ENCODE measurements around the gene HJV. TPM values are rescaled to one million over a fixed set of nuclear protein-coding genes. Genes with fewer than 3 reads are reported as not detected.

Gene HJV
- total RNA-seq, 1 experiment from 2014 or later: not detected

- Histone ChIP-seq H3K27me3 (ENCODE audit: insufficient read depth, low read length) (no peaks in the 10 kb centered on the region), H3K9me3 (ENCODE audit: control insufficient read depth in 1 of 2, insufficient read depth in 1 of 2, low read depth in 1 of 2, low read length in 2 of 2) (no peaks in the 10 kb centered on the region), H2AFZ (ENCODE audit: low read depth, low read length, poor library complexity, severe bottlenecking) (peak overlapping the region; percentile 86), H4K20me1 (ENCODE audit: insufficient read depth) (no peaks in the 10 kb centered on the region), H3K9ac (ENCODE audit: low read length) (0 out of 2 replicates have a peak overlapping the region, but pooled peaks have one; percentile 1), H3K4me2 (ENCODE audit: low read length) (peak overlapping the region; percentile 65), H3K79me2 (ENCODE audit: insufficient read depth, low read length) (no peaks in the 10 kb centered on the region), H3K36me3 (ENCODE audit: control insufficient read depth in 1 of 2, insufficient read depth in 2 of 2, low read length in 2 of 2) (no peaks in the 10 kb centered on the region), H3K27ac (ENCODE audit: low read depth, low read length) (peak overlapping the region; percentile 20), H3K4me1 (ENCODE audit: control insufficient read depth in 1 of 2, insufficient read depth in 2 of 2, low read length in 2 of 2) (peaks cover 18 to 37% of the 10 kb centered on the region in 2 experiments), H3K9me2 (ENCODE audit: insufficient read depth) (no peaks in the 10 kb centered on the region), H3K4me3 (replicated peaks in 1 of 2; ENCODE audit: low read depth in 1 of 2, low read length in 2 of 2) (no peak overlapping the region)
- POLR2A ChIA-PET: interaction anchor here (1.2 kb wide), 1 partner anchor 21 kb away, joined by 3 read pairs; the partner anchor contains the start of genes ANKRD34A and POLR3GL
- ATAC-seq: peak; percentile 70
- RAD21 ChIA-PET (ENCODE audit: low non-redundant PET in 1 of 2, low total read pairs in 2 of 2, uncharacterized antibody in 2 of 2, unreplicated experiment in 2 of 2): no interaction called here
- CTCF ChIA-PET: interaction anchor here (1.6 kb wide), 1 partner anchor 8 kb away, joined by 5 read pairs; no protein-coding TSS in a partner anchor
- DNase-seq (ENCODE audit: low read depth, low spot score): peak; percentile 33
- TF ChIP-seq CBX3 (IDR thresholded peaks at IDR 0.05; ENCODE audit: low read depth): peak; percentile 44; the same call in 1 of the 2 replicates
- TF ChIP-seq ZFX (IDR thresholded peaks at IDR 0.05): no peak
- TF ChIP-seq SRF (IDR thresholded peaks at IDR 0.05; ENCODE audit: low read depth): peak; percentile 91
- peak; percentile 69 for TF ChIP-seq FOSL1 (IDR thresholded peaks at IDR 0.05; ENCODE audit: low read depth)
- TF ChIP-seq REST (IDR thresholded peaks at IDR 0.05; ENCODE audit: low read depth): no peak
- TF ChIP-seq CEBPB (IDR thresholded peaks at IDR 0.05; ENCODE audit: low read depth): peak; percentile 94
- TF ChIP-seq SP1 (IDR thresholded peaks at IDR 0.05; ENCODE audit: low read depth): peak; percentile 58; the same call in 1 of the 2 replicates
- TF ChIP-seq CTCF (IDR thresholded peaks at IDR 0.05 in 2 of 3, conservative IDR thresholded peaks at IDR 0.05 in 1 of 3; ENCODE audit: borderline replicate concordance in 1 of 3, insufficient read depth in 1 of 3, low read depth in 2 of 3, low read length in 2 of 3): no peak
- TF ChIP-seq POLR2AphosphoS5 (IDR thresholded peaks at IDR 0.05; ENCODE audit: low read depth, low read length): peak; percentile 29; the same call in 1 of the 2 replicates
- peak; percentile 51; the same call in 1 of the 2 replicates for TF ChIP-seq JUND (IDR thresholded peaks at IDR 0.05)
- TF ChIP-seq YY1 (IDR thresholded peaks at IDR 0.05; ENCODE audit: extremely low read depth, insufficient replicate concordance, low read depth, low read length): no peak
- intact Hi-C loops (cut with micrococcal nuclease): no loop called here
- BruUV-seq (replicated peaks): no TSS peak
Observed at GRCh38 chr1:145985502-145986439, 35.8 kb downstream of the HJV start.
